Prostate gland (tissue), 2 donors: ENCODE measurements around the gene ITGA3.

Source experiments
- POLR2A ChIP-seq: fragments of 450-650 bp; IDR thresholded peaks from one replicate; pipeline ENCODE4 v1.6.1; 2016; ENCODE audit warnings: antibody characterized with exemption, mild to moderate bottlenecking
- POLR2AphosphoS5 ChIP-seq: sonication (generic); formaldehyde crosslinking; IDR thresholded peaks from one replicate; pipeline ENCODE4 v1.6.1; 2017; ENCODE audit warnings: antibody characterized with exemption
- TF ChIP-seq, protein P1 (sequence below), 4 experiments: fragments of 200-600 bp in 2 of 4; fragments of 450-650 bp in 2 of 4; sonication (generic) in 2 of 4; IDR thresholded peaks; 1 replicate in 3 of 4; 2 replicates in 1 of 4; pipeline ENCODE4 v1.5.1; 2016 to 2019; ENCODE audit warnings: antibody characterized with exemption in 4 of 4, mild to moderate bottlenecking in 2 of 4, moderate library complexity in 2 of 4

DNA sequence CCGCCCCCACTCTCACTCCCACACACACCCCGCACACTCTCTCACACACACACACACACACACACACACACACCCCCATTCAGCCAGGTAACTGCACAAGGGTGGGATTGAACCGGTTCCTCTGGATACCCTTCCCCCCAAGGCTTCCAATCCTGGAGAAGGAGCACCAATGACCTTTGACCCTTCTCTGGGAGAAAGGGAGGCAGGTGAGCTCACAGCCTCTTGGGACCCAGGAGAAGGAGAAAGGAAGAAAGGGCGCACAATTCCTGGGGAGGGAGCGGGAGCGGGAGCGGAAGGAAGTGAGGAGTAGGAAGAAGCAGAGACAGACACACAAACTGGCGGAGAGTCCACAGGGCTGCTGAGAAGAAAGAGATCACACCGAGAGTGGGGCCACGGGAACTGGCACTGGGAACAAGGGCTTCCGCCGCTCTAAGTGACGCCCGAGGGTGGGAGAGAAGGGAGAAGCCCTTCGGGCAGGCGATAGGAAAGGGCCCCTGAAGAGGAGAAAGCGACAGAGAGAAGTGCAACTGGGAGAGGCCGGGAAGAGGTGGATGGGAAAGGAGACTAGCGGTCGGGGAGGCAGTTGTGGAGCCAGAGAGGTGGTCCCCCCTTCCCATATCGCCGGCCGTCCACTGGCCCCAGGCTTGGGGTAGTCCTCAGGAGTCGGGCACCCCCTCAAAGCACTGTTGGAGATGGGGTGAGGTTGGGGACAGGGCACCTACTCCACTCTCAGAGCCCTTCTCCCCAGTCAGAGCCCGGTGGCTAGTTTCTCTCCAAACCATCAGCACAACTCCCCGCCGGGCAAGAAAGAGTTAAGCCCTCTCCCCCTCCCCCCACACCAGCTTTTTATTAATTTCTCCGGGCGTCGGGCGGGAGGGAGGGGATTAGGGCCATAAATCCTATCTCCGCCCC is 72.8 kb downstream of the ITGA3 start:
- TF ChIP-seq POLR2A (no peak), POLR2AphosphoS5 (no peak)
- TF ChIP-seq, protein P1, sequence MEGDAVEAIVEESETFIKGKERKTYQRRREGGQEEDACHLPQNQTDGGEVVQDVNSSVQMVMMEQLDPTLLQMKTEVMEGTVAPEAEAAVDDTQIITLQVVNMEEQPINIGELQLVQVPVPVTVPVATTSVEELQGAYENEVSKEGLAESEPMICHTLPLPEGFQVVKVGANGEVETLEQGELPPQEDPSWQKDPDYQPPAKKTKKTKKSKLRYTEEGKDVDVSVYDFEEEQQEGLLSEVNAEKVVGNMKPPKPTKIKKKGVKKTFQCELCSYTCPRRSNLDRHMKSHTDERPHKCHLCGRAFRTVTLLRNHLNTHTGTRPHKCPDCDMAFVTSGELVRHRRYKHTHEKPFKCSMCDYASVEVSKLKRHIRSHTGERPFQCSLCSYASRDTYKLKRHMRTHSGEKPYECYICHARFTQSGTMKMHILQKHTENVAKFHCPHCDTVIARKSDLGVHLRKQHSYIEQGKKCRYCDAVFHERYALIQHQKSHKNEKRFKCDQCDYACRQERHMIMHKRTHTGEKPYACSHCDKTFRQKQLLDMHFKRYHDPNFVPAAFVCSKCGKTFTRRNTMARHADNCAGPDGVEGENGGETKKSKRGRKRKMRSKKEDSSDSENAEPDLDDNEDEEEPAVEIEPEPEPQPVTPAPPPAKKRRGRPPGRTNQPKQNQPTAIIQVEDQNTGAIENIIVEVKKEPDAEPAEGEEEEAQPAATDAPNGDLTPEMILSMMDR (IDR thresholded peaks at IDR 0.05), result no peak
